IPS-11a (cell line): Measurements from ENCODE around the gene HYKK.
A peak's percentile ranks its signal among the peaks of the same experiment; 100 is the strongest.
"Not testable (repeated sequence)": the region's sequence is repeated elsewhere in the genome, so short reads cannot be mapped to it uniquely, and the experiment has no call there.

ENCODE experiments used
- H3K4me3 ChIP-seq: one replicate; pipeline ENCODE4 v1.5.1; 2013; ENCODE audit warnings: low read depth, low read length, control low read depth

The HYKK gene, protein sequence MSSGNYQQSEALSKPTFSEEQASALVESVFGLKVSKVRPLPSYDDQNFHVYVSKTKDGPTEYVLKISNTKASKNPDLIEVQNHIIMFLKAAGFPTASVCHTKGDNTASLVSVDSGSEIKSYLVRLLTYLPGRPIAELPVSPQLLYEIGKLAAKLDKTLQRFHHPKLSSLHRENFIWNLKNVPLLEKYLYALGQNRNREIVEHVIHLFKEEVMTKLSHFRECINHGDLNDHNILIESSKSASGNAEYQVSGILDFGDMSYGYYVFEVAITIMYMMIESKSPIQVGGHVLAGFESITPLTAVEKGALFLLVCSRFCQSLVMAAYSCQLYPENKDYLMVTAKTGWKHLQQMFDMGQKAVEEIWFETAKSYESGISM

GRCh38 chr15:78506971-78507830 is at the start of gene HYKK:
TSS of gene HYKK (plus strand) at chr15:78507577. CDS start at chr15:78513089, 5,512 bp downstream.
- H3K4me3 ChIP-seq = peak within 1 kb of the TSS; percentile 66

- no peak overlapping the region for H3K4me3 ChIP-seq
Measured at GRCh38 chr15:78460737-78461136, 46.6 kb upstream of the HYKK start.

DNA sequence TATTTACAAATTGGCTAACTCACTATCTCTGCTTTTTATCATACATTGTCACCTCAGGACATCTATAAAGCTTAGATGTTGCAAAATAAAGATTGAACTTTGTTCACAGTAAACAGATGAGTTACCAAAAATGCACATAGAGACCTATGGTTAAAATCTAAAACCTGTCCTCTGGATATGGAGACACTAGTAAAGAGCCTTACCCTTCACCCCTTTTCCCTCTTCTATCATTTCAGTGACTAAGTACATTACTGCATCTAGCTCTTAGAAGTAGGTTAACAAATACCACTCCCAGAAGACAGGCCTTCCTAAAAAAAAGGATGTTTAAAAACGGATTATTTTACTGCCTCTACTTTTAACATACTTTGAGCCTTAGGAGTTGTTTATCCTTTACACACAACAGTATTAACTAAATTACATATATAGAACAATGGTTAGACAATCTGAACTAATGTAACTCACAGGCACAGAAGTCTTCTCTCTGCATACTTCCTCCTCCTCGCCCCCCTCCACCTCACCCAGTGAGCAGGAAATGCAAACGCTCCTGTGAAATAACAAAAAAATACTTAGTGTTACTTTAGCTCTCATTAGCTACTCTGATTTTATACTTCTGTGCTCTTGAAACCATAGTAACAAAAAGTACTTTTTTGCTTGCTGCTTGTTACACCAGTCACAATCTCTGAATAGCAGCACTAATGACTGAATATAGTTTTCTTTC is 46.0 kb upstream of the HYKK start:
- no peak overlapping the region for H3K4me3 ChIP-seq

- H3K4me3 ChIP-seq = no peak overlapping the region
Measured at GRCh38 chr15:78469031-78469430, 38.3 kb upstream of the HYKK start.

DNA sequence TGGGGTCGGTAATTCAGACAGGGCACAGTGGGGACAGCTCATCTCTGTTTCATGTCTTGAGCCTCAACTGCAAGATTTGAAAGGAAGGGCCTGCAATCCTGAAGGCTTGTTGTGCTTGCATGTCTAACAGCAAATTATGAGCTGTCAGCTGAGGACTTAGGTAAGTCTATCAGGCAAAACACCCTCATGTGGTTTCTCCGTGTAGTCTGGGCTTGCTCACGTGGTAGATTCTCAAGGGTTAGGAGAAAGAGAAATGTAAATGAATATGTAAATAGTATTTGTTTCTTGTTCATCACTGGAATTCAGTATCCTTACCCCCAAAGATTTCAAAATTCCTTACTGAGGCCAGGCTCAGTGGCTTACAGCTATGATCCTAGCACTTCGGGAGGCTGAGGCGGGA is 30.1 kb upstream of the HYKK start:
- H3K4me3 ChIP-seq = no peak overlapping the region

DNA sequence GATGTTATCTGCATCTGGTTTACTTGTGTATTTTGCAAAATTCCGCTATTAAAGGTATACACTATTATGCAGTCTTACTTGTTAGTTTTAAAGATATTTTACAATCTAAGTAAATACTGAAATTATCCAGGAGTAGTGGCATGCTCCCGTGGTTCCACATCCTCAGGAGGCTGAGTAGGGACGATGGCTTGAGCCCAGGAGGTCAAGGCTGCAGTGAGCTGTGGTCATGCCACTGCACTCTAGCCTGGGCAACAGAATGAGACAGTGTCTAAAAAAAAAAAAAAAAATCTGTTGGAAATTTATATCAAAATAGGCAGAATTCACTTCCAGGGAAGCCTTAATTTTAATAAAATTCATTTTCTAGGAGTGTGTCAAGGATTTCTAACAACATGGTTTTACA is 27.7 kb upstream of the HYKK start:
- no peak overlapping the region for H3K4me3 ChIP-seq

GRCh38 chr15:78481917-78482316 is 25.5 kb upstream of the HYKK start:
- H3K4me3 ChIP-seq = no peak overlapping the region

DNA sequence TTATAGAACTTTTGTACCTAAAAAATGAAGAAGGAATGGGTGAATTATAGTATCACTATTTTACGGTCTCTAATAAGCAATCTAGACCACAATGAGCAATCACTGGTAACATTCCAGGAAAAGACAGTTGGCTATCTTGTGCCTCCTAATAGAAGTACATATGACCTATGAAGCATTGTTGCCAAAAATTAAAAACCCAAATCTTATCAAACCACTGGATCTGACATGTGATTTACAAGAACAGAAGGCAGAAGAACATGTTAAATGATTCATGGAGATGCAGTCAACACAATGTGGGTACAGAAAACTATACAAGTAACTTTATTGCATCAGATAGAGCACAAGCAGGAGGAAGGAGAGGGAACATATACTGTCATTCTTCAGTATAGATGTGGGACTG is 14.5 kb upstream of the HYKK start:
- H3K4me3 ChIP-seq = no peak overlapping the region

DNA sequence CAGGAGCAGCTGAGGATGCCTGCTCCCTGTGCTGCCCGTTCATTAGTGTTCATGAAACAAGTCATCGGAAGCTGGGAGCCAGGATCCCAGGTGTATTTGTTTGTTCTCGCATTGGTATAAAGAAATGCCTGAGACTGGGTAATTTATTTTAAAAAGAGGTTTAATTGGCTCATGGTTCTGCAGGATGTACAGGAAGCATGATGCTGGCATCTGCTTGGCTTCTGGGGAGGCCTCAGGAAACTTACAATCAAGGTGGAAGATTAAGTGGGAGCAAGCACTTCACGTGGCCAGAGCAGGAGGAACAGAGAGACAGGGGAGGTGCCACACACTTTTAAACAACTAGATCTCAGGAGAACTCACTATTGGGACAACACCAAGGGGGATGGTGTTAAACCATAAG is 5.5 kb upstream of the HYKK start:
- H3K4me3 ChIP-seq = no peak overlapping the region

DNA sequence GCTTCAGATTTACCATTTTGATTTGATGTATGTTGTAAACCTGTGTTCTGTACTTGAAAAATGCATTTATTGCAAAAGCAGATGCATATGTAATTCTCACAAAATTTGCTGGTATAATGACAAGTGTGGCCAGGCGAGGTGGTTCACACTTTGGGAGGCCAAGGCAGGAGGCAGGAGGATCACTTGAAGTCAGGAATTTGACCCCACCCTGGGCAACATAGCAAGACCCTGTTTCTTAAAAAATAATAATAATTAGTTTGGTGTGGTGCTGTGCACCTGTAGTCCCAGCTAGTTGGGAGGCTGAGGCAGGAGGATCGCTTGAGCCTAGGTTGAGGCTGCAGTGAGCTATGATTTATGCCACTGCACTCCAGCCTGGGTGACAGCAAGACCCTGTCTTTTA is 4.7 kb upstream of the HYKK start:
- H3K4me3 ChIP-seq = no peak overlapping the region

DNA sequence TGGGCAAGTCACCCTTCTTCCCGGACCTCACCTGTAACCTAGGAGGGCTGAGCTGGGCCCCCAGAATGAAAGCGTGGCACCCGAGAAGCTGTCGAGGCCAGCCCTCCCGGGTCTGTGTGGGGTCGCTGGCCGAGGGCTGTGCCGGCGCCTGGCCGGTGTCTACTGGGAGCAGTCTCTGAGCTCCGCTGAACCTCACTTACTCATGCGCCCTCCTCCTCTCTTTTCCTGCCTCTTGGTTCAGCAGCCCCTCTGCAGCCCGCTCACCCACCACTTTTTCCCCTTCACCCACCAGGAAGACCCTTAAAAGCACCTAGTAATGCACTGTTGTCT is 419 bp downstream of the HYKK start:
- peak overlapping the region; percentile 66 for H3K4me3 ChIP-seq

DNA sequence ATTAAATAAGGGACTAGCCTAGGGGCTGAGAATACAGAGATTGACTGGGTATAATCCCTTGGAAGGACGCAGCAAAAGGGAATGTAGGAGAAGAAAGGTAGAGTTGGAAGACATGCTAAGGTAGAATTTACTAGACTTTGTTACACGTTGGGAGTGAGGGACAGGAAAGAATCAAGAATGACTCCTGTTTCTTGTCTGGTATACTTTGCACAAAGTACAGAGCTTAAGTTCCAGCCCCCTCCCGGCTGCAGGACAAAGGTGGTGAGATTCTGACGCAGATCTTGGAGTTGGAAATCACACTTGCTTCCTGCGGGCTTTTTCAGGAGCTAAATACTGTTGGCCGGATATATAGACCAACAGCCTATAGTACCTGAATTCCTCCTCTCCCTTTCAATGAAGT is 895 bp downstream of the HYKK start:
- H3K4me3 ChIP-seq = no peak overlapping the region

- H3K4me3 ChIP-seq = no peak overlapping the region
Measured at GRCh38 chr15:78509726-78510312, 2.4 kb downstream of the HYKK start.

GRCh38 chr15:78520035-78520434 is 12.7 kb downstream of the HYKK start:
- H3K4me3 ChIP-seq = not testable (repeated sequence)

DNA sequence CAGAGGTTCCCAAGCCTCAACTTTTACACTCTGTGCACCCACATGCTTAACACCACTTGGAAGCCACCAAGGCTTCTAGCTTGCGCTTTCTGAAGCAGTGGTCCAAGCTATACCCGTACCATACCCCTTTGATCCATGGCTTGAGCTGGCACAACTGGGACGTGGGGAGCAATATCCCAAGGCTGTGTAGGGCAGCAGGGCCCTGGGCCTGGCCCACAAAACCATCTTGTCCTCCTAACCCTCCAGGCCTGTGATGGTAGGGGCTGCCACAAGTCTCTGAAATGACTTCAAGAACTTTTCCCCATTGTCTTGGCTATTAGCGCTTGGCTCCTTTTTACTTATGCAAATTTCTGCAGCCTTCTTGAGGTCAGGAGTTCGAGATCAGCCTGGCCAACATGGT is 16.9 kb downstream of the HYKK start:
- H3K4me3 ChIP-seq = no peak overlapping the region

- H3K4me3 ChIP-seq = no peak overlapping the region
Measured at GRCh38 chr15:78527325-78527724, 19.9 kb downstream of the HYKK start.

GRCh38 chr15:78533331-78533730 is 26.0 kb downstream of the HYKK start:
- no peak overlapping the region for H3K4me3 ChIP-seq

GRCh38 chr15:78536134-78536533 is 28.8 kb downstream of the HYKK start:
- H3K4me3 ChIP-seq = no peak overlapping the region

DNA sequence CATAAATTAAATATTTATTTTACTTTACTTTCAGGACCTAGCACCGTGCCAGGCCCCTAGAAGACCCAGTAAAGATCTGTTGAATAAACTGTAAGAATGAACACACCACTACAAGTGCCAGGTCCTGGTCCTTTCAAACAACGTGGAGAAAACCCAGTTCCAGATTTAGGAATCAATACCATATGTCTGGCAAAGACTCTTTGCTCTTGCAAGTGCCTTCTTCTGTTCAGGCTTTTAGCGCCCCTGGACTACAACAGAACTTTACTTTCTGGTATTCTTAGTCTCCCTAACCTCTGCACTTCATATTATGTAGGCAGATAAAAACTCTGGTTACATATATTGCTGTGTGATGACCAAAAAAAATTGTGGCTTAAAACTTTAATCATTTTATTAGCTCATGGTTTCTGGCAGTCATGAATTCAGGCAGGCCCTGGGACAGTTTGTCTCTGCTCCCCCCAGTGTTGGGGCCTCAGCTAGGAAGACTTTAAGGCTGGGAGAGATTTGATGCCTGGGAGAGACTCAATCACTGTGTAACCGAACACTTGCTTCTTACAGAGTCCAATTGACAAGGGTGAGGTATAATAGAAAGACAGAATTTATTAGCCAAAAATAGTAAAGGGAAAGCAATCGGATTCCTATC is 30.0 kb downstream of the HYKK start:
- no peak overlapping the region for H3K4me3 ChIP-seq

GRCh38 chr15:78538358-78538757 is 31.0 kb downstream of the HYKK start:
- no peak overlapping the region for H3K4me3 ChIP-seq
